GM12801 (cell line): ENCODE results near the gene SHOC1.

Experiments used
- CTCF ChIP-seq: IDR thresholded peaks from one replicate; pipeline ENCODE4 v1.5.1; 2011; ENCODE audit warnings: control low read depth; ENCODE audit not compliant: insufficient read length; ENCODE audit errors: extremely low read depth

SHOC1 gene

GRCh38 chr9:111836311-111836710 lies 41.6 kb upstream of the SHOC1 start:
- TF ChIP-seq CTCF, result no peak

GRCh38 chr9:111833941-111834340 lies 39.2 kb upstream of the SHOC1 start:
- TF ChIP-seq CTCF, result no peak

GRCh38 chr9:111832449-111832848 lies 37.7 kb upstream of the SHOC1 start:
- TF ChIP-seq CTCF, result no peak

- TF ChIP-seq CTCF, result no peak
These were observed 36.8 kb upstream of the SHOC1 start for GRCh38 chr9:111831371-111832108.

GRCh38 chr9:111828193-111828592 lies 33.5 kb upstream of the SHOC1 start:
- no peak for TF ChIP-seq CTCF

GRCh38 chr9:111825468-111826145 lies 30.9 kb upstream of the SHOC1 start:
- TF ChIP-seq CTCF, result no peak

GRCh38 chr9:111821006-111821528 lies 26.3 kb upstream of the SHOC1 start:
- no peak for TF ChIP-seq CTCF
